HepG2 (cell line): ENCODE data around the gene NHSL1. TPM values are rescaled to one million over a fixed set of nuclear protein-coding genes. Genes with fewer than 3 reads are reported as not detected.

ENCODE experiments used
- ATAC-seq: fragments of 200-7000 bp; cut with Tn5 transposase; 3 replicates; pipeline ENCODE4 v1.9.1; 2020; ENCODE audit warnings: mild to moderate bottlenecking, moderate library complexity
- BruUV-seq: library from RNA; stranded (reverse); fragments of 400-500 nt; replicated peaks from 2 replicates; lab custom pipeline; 2021; lab: Mats Ljungman, UMichigan
- CTCF ChIA-PET: fragments of 300-600 bp; formaldehyde crosslinking; extraction: SDS; loops from one replicate; lab custom pipeline; 2021; ENCODE audit warnings: low total read pairs, inconsistent platforms, low intra/inter-chr PET ratio; lab: Yijun Ruan, JAX
- POLR2A ChIA-PET: fragments of 350-600 bp; sonication (Branson Sonifier 250); formaldehyde crosslinking; loops from one replicate; lab custom pipeline; 2020; ENCODE audit warnings: antibody characterized with exemption, inconsistent platforms; lab: Yijun Ruan, JAX
- DNase-seq: peaks from one replicate; pipeline ENCODE4 v3.0.0-alpha.2; 2015; ENCODE audit warnings: low spot score
- FAIRE-seq: peaks from 3 replicates; lab custom pipeline; 2011; peaks lifted over from hg19 to GRCh38; lab: Jason Lieb, UNC
- H2AFZ ChIP-seq: one replicate; pipeline ENCODE4 v1.6.1; 2011; ENCODE audit warnings: low read length, inconsistent platforms
- H3K27ac ChIP-seq: fragments of 300-600 bp; 3 replicates; pipeline ENCODE4 v1.8.0; 2011; ENCODE audit warnings: mixed run types, mild to moderate bottlenecking, mixed read lengths, low read length, inconsistent platforms; ENCODE audit not compliant: insufficient read depth; ENCODE audit errors: extremely low read length
- H3K27me3 ChIP-seq, 2 experiments: fragments of 200-600 bp in 1 of 2; 2 replicates in 1 of 2; 3 replicates in 1 of 2; pipeline versions ENCODE4 v1.6.0 to v1.8.0; 2011; ENCODE audit warnings: low read length in 2 of 2, mild to moderate bottlenecking in 2 of 2, moderate library complexity in 2 of 2, inconsistent platforms in 1 of 2; ENCODE audit not compliant: insufficient read depth in 2 of 2, control insufficient read depth in 1 of 2
- H3K36me3 ChIP-seq, 2 experiments: fragments of 200-600 bp in 1 of 2; replicated peaks in 1 of 2; 2 replicates in 1 of 2; 3 replicates in 1 of 2; pipeline versions ENCODE4 v1.5.1 to v1.8.0; 2011; ENCODE audit warnings: low read length in 2 of 2, inconsistent platforms in 1 of 2; ENCODE audit not compliant: insufficient read depth in 2 of 2, control insufficient read depth in 1 of 2
- H3K4me1 ChIP-seq: 2 replicates; pipeline ENCODE4 v1.5.1; 2012; ENCODE audit warnings: low read length, inconsistent platforms; ENCODE audit not compliant: insufficient read depth
- H3K4me2 ChIP-seq: 2 replicates; pipeline ENCODE4 v1.6.0; 2011; ENCODE audit warnings: low read depth, low read length, inconsistent platforms
- H3K4me3 ChIP-seq, 3 experiments: fragments of 200-600 bp in 1 of 3; sonication (generic), shearing (Covaris generic) in 1 of 3; replicated peaks in 1 of 3; 2 replicates each; pipeline ENCODE4 v1.5.1; 2011 to 2016; ENCODE audit warnings: low read length in 3 of 3, inconsistent platforms in 2 of 3, low read depth in 2 of 3, mild to moderate bottlenecking in 2 of 3, control low read depth in 1 of 3, mixed read lengths in 1 of 3; ENCODE audit not compliant: insufficient read depth in 1 of 3
- H3K79me2 ChIP-seq: one replicate; pipeline ENCODE4 v1.6.1; 2011; ENCODE audit warnings: low read length, inconsistent platforms; ENCODE audit not compliant: insufficient read depth
- H3K9ac ChIP-seq: 2 replicates; pipeline ENCODE4 v1.6.0; 2011; ENCODE audit warnings: mild to moderate bottlenecking, low read depth, low read length, inconsistent platforms; ENCODE audit not compliant: insufficient read depth
- H3K9me3 ChIP-seq: 2 replicates; pipeline ENCODE4 v1.5.1; 2012; ENCODE audit warnings: mild to moderate bottlenecking, low read length
- H4K20me1 ChIP-seq: 2 replicates; pipeline ENCODE4 v1.6.0; 2011; ENCODE audit warnings: inconsistent platforms, mild to moderate bottlenecking, low read length, moderate library complexity; ENCODE audit not compliant: insufficient read depth
- ATF7-NPFF ChIP-seq: sonication (generic); formaldehyde crosslinking; IDR thresholded peaks from 2 replicates; pipeline ENCODE4 v1.8.1; 2023; ENCODE audit warnings: mild to moderate bottlenecking, low read depth, missing genetic modification reagents, moderate library complexity
- HNRNPH1 ChIP-seq: fragments of 200-400 bp; formaldehyde crosslinking; optimal IDR thresholded peaks from 2 replicates; pipeline ENCODE3; 2017; ENCODE audit warnings: mild to moderate bottlenecking, low read depth, low read length
- MXD4 ChIP-seq: IDR thresholded peaks from 2 replicates; pipeline ENCODE4 v1.6.1; 2016; ENCODE audit warnings: mild to moderate bottlenecking, missing biosample characterization, missing genetic modification reagents
- SAP130 ChIP-seq: IDR thresholded peaks from 2 replicates; pipeline ENCODE4 v1.6.1; 2016; ENCODE audit warnings: low read depth
- SNAPC4 ChIP-seq: sonication (generic); formaldehyde crosslinking; IDR thresholded peaks from 2 replicates; pipeline ENCODE4 v1.4.0; 2020; ENCODE audit warnings: mild to moderate bottlenecking, missing genetic modification reagents
- STAT5B ChIP-seq: sonication (generic); formaldehyde crosslinking; IDR thresholded peaks from 2 replicates; pipeline ENCODE4 v1.4.0; 2020; ENCODE audit warnings: missing genetic modification reagents
- THAP9 ChIP-seq: sonication (generic); formaldehyde crosslinking; IDR thresholded peaks from 2 replicates; pipeline ENCODE4; 2020; ENCODE audit warnings: missing genetic modification reagents, mild to moderate bottlenecking, borderline replicate concordance
- ZFP91 ChIP-seq: sonication (generic); formaldehyde crosslinking; IDR thresholded peaks from 2 replicates; pipeline ENCODE4 v1.9.0; 2022; ENCODE audit warnings: missing genetic modification reagents, mild to moderate bottlenecking, borderline replicate concordance
- ZNF253 ChIP-seq: sonication (generic); formaldehyde crosslinking; IDR thresholded peaks from 2 replicates; pipeline ENCODE4 v1.8.0; 2022; ENCODE audit warnings: mild to moderate bottlenecking, missing genetic modification reagents, borderline replicate concordance
- ZNF781 ChIP-seq: sonication (generic); formaldehyde crosslinking; IDR thresholded peaks from 2 replicates; pipeline ENCODE4 v1.5.1; 2020; ENCODE audit warnings: borderline replicate concordance, mild to moderate bottlenecking, missing genetic modification reagents; ENCODE audit errors: not compliant biosample characterization
- WGBS: methylation state at CpG from one replicate; pipeline ENCODE4 v1.1.6; 2017; ENCODE audit warnings: low lambda C conversion rate; 5-methylcytosine and 5-hydroxymethylcytosine counted together
- in situ Hi-C: cut with HindIII; loops from 2 replicates; pipeline ENCODE4 v1.10.0; 2017; ENCODE audit warnings: low pct_unique_long_range_greater_than_20kb; ENCODE audit not compliant: extremely low pct_ligation_motif_present
- intact Hi-C: fragments of 100-400 bp; cut with micrococcal nuclease; formaldehyde crosslinking; loops from one replicate; pipeline ENCODE4 v1.10.0; 2022; ENCODE audit not compliant: unreplicated experiment
- polyA plus RNA-seq, 8 experiments: library from polyadenylated mRNA; depleted of rRNA in 3 of 8; stranded (reverse) in 7 of 8; unstranded in 1 of 8; fragments of >200 nt; fragmentation: Illumina TruSeq in 4 of 8; extraction: Trizol in 4 of 8; gene quantifications; 2 replicates each; pipeline versions ENCODE4 v1.2.1 to v1.2.3, GENCODE V29; 2011 to 2016; ENCODE audit warnings: low read depth in 4 of 8, missing spikeins in 1 of 8, mixed read lengths in 1 of 8; ENCODE audit not compliant: insufficient read depth in 1 of 8
- total RNA-seq, 5 experiments: library from RNA; depleted of rRNA; stranded (reverse); fragments of >200 nt; fragmentation: Illumina TruSeq; extraction: Trizol; gene quantifications; 2 replicates each; pipeline ENCODE4 v1.2.3, GENCODE V29; 2016; ENCODE audit warnings: low read depth in 1 of 5
- TF ChIP-seq, protein P1 (sequence below): sonication (generic); formaldehyde crosslinking; IDR thresholded peaks from 2 replicates; pipeline ENCODE4 v1.4.0; 2020; ENCODE audit warnings: mild to moderate bottlenecking, missing genetic modification reagents, borderline replicate concordance

NHSL1 gene
- total and polyA plus RNA-seq, 2 of the 13 experiments (the other 11 are each of a cell fraction or from before 2014, with no cell fraction given): 24.9 to 53.6 TPM

GRCh38 chr6:138403324-138403800, 95.9 kb downstream of the NHSL1 start:
- peak overlapping the region; percentile 84 for H3K9ac ChIP-seq
- peak overlapping the region; percentile 73 to 89 (median 84) for H3K4me3 ChIP-seq
- intact Hi-C loops (loop anchor here (5.0 kb wide), 1 partner anchor 296 kb away; the partner anchor contains the start of gene PERP), in situ Hi-C loops (loop anchor here (10.0 kb wide), 1 partner anchor 289 kb away; no protein-coding TSS in a partner anchor)
- peak; percentile 68 for ATAC-seq
- CTCF ChIA-PET: interaction anchor here (1.2 to 2.2 kb wide), 5 partner anchors 106 to 294 kb away, joined by 3 to 10 read pairs (median 5); no protein-coding TSS in a partner anchor
- DNase-seq: no peak
- H3K9me3 ChIP-seq: no peaks in the 10 kb centered on the region
- no peak overlapping the region for H2AFZ ChIP-seq
- FAIRE-seq: no peak
- no peaks in the 10 kb centered on the region for H4K20me1 ChIP-seq
- BruUV-seq: TSS peak; percentile 78
- peaks cover 19% of the 10 kb centered on the region for H3K4me1 ChIP-seq
- no peaks in the 10 kb centered on the region; a peak in 2 of 5 replicates for H3K27me3 ChIP-seq
- peaks cover 8 to 25% of the 10 kb centered on the region in 2 experiments for H3K36me3 ChIP-seq
- WGBS: 0% methylated on average over 29 of the region's 30 CpGs
- peaks cover 8% of the 10 kb centered on the region for H3K79me2 ChIP-seq
- POLR2A ChIA-PET: interaction anchor here (1.9 kb wide), 1 partner anchor 19 kb away, joined by 6 read pairs; no protein-coding TSS in a partner anchor
- peak overlapping the region; percentile 55 for H3K27ac ChIP-seq
- peak overlapping the region; percentile 90 for H3K4me2 ChIP-seq
- TF ChIP-seq ZFP91: no peak
- no peak for TF ChIP-seq STAT5B (CRISPR knock-in tag)
- TF ChIP-seq ZNF253 (CRISPR knock-in tag): no peak
- TF ChIP-seq THAP9: 0 out of 2 replicates have a peak, but pooled peaks have one; percentile 30
- TF ChIP-seq HNRNPH1: no peak
- no peak for TF ChIP-seq SAP130 (CRISPR knock-in tag)
- no peak for TF ChIP-seq SNAPC4 (CRISPR knock-in tag)
- TF ChIP-seq, protein P1, sequence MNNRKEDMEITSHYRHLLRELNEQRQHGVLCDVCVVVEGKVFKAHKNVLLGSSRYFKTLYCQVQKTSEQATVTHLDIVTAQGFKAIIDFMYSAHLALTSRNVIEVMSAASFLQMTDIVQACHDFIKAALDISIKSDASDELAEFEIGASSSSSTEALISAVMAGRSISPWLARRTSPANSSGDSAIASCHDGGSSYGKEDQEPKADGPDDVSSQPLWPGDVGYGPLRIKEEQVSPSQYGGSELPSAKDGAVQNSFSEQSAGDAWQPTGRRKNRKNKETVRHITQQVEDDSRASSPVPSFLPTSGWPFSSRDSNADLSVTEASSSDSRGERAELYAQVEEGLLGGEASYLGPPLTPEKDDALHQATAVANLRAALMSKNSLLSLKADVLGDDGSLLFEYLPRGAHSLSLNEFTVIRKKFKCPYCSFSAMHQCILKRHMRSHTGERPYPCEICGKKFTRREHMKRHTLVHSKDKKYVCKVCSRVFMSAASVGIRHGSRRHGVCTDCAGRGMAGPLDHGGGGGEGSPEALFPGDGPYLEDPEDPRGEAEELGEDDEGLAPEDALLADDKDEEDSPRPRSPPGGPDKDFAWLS (CRISPR knock-in tag): no peak
- no peak for TF ChIP-seq MXD4 (CRISPR knock-in tag)
- no peak; the same call in 1 of the 2 replicates for TF ChIP-seq ATF7-NPFF (CRISPR knock-in tag)
- peak; percentile 60 for TF ChIP-seq ZNF781 (CRISPR knock-in tag)
